Naive B cell (primary cell): Measurements from ENCODE around the gene TASL. TPM values are rescaled to one million over a fixed set of nuclear protein-coding genes. Genes with fewer than 3 reads are reported as not detected.
"Not testable (repeated sequence)": the region's sequence is repeated elsewhere in the genome, so short reads cannot be mapped to it uniquely, and the experiment has no call there.

Source experiments
- ATAC-seq, 2 donors: fragments of 150-1000 bp; cut with Tn5 transposase; 2 replicates each; pipeline ENCODE4 v1.10.0; 2021; ENCODE audit warnings: low read depth in 2 of 2, mild to moderate bottlenecking in 2 of 2, moderate library complexity in 2 of 2
- DNase-seq: peaks from one replicate; pipeline ENCODE4 v3.0.0; 2022
- H3K27ac Mint-ChIP-seq, 6 donors: one replicate each; pipeline ENCODE4 v1.8.0; 2020 to 2022; ENCODE audit warnings: mild to moderate bottlenecking in 6 of 6, mixed read lengths in 6 of 6, moderate library complexity in 5 of 6, inconsistent platforms in 2 of 6
- H3K27me3 Mint-ChIP-seq, 3 donors: one replicate each; pipeline ENCODE4 v1.8.0; 2021 to 2022; ENCODE audit warnings: mixed read lengths in 3 of 3, mild to moderate bottlenecking in 1 of 3
- H3K36me3 Mint-ChIP-seq, 2 donors: one replicate each; pipeline ENCODE4 v1.8.0; 2020 to 2022; ENCODE audit warnings: mixed read lengths in 2 of 2, inconsistent platforms in 1 of 2, mild to moderate bottlenecking in 1 of 2
- H3K4me1 Mint-ChIP-seq, 3 donors: one replicate each; pipeline ENCODE4 v1.8.0; 2020 to 2022; ENCODE audit warnings: mixed read lengths in 3 of 3, inconsistent platforms in 1 of 3, mild to moderate bottlenecking in 1 of 3, moderate library complexity in 1 of 3
- H3K4me3 Mint-ChIP-seq, 8 donors: one replicate each; pipeline ENCODE4 v1.8.0; 2020 to 2022; ENCODE audit warnings: mild to moderate bottlenecking in 8 of 8, mixed read lengths in 8 of 8, moderate library complexity in 8 of 8, inconsistent platforms in 2 of 8
- H3K9me3 Mint-ChIP-seq, 7 donors: one replicate each; pipeline ENCODE4 v1.8.0; 2020 to 2022; ENCODE audit warnings: mixed read lengths in 7 of 7, mild to moderate bottlenecking in 5 of 7, inconsistent platforms in 2 of 7, moderate library complexity in 1 of 7
- polyA plus RNA-seq, 6 donors: library from polyadenylated mRNA; unstranded; fragments of 300-500 nt; fragmentation: Illumina TruSeq; gene quantifications; one replicate each; pipeline ENCODE4 v1.2.3, GENCODE V29; 2021; ENCODE audit warnings: low read depth in 6 of 6

Gene TASL
- polyA plus RNA-seq = 10 to 100 TPM; 15.2 to 39.8 (median 32.9) TPM

- Mint-ChIP-seq H3K4me1 (peaks cover 17 to 36% (median 23%) of the 10 kb centered on the region in 3 donors), H3K36me3 (peaks cover 7 to 11% of the 10 kb centered on the region in 2 donors), H3K27me3 (no peaks in the 10 kb centered on the region), H3K9me3 (peaks cover 0 to 2% (median 0%) of the 10 kb centered on the region in 7 donors), H3K4me3 (peak within 1 kb of the TSS; percentile 87 to 97 (median 92)), H3K27ac (peak within 1 kb of the TSS; percentile 95 to 99 (median 96))
- ATAC-seq (peak; percentile 87 to 91), DNase-seq (peak; percentile 77)
Measured at GRCh38 chrX:30577362-30577991, at the start of gene TASL. TASL (minus strand) TSS chrX:30577766; CDS start chrX:30560355, 17,411 bp downstream.

- no peak overlapping the region for H3K4me3 Mint-ChIP-seq
- no peak for ATAC-seq
Measured at GRCh38 chrX:30626402-30626801, 48.8 kb upstream of the TASL start.

GRCh38 chrX:30622361-30622760 is 44.8 kb upstream of the TASL start:
- H3K4me3 Mint-ChIP-seq = no peak overlapping the region
- H3K27ac Mint-ChIP-seq = no peak overlapping the region
- H3K27me3 Mint-ChIP-seq = no peaks in the 10 kb centered on the region
- peaks cover 0 to 3% (median 0%) of the 10 kb centered on the region in 3 donors for H3K4me1 Mint-ChIP-seq
- DNase-seq (no peak), ATAC-seq (no peak)
- peaks cover 0 to 28% (median 14%) of the 10 kb centered on the region in 7 donors for H3K9me3 Mint-ChIP-seq
- H3K36me3 Mint-ChIP-seq = peaks cover 7 to 12% of the 10 kb centered on the region in 2 donors

More at GRCh38 chrX:30626402-30626801, 48.8 kb upstream of the TASL start:
- Mint-ChIP-seq H3K9me3 (peaks cover 0 to 22% (median 9%) of the 10 kb centered on the region in 7 donors), H3K27ac (no peak overlapping the region), H3K27me3 (no peaks in the 10 kb centered on the region), H3K36me3 (peaks cover 4 to 7% of the 10 kb centered on the region in 2 donors), H3K4me1 (no peaks in the 10 kb centered on the region)
- no peak for DNase-seq

GRCh38 chrX:30620980-30621618 is 43.5 kb upstream of the TASL start:
- H3K27me3 Mint-ChIP-seq = no peaks in the 10 kb centered on the region
- no peak overlapping the region for H3K27ac Mint-ChIP-seq
- DNase-seq = no peak
- H3K4me1 Mint-ChIP-seq = peaks cover 0 to 3% (median 0%) of the 10 kb centered on the region in 3 donors
- peaks cover 7 to 12% of the 10 kb centered on the region in 2 donors for H3K36me3 Mint-ChIP-seq
- H3K9me3 Mint-ChIP-seq = peaks cover 0 to 36% (median 18%) of the 10 kb centered on the region in 7 donors
- H3K4me3 Mint-ChIP-seq = no peak overlapping the region
- no peak for ATAC-seq

- no peaks in the 10 kb centered on the region for H3K27me3 Mint-ChIP-seq
- peaks cover 7 to 12% of the 10 kb centered on the region in 2 donors for H3K36me3 Mint-ChIP-seq
- DNase-seq = no peak
- H3K4me3 Mint-ChIP-seq = no peak overlapping the region
- peaks cover 0 to 39% (median 18%) of the 10 kb centered on the region in 7 donors for H3K9me3 Mint-ChIP-seq
- ATAC-seq = no peak
- H3K27ac Mint-ChIP-seq = peak overlapping the region in 1 of 6 donors; percentile 18
- peaks cover 0 to 3% (median 0%) of the 10 kb centered on the region in 3 donors for H3K4me1 Mint-ChIP-seq
Measured at GRCh38 chrX:30620125-30620524, 42.6 kb upstream of the TASL start.

GRCh38 chrX:30618160-30618765 is 40.7 kb upstream of the TASL start:
- Mint-ChIP-seq H3K4me1 (peaks cover 0 to 3% (median 0%) of the 10 kb centered on the region in 3 donors), H3K27ac (no peak overlapping the region), H3K4me3 (peak overlapping the region in 1 of 8 donors; percentile 7), H3K36me3 (peaks cover 7 to 12% of the 10 kb centered on the region in 2 donors), H3K9me3 (peaks cover 0 to 35% (median 18%) of the 10 kb centered on the region in 7 donors), H3K27me3 (no peaks in the 10 kb centered on the region)
- DNase-seq (no peak), ATAC-seq (no peak)

- peaks cover 0 to 3% (median 0%) of the 10 kb centered on the region in 3 donors for H3K4me1 Mint-ChIP-seq
- peaks cover 0 to 11% (median 3%) of the 10 kb centered on the region in 7 donors for H3K9me3 Mint-ChIP-seq
- H3K27ac Mint-ChIP-seq = no peak overlapping the region
- H3K27me3 Mint-ChIP-seq = no peaks in the 10 kb centered on the region
- no peaks in the 10 kb centered on the region for H3K36me3 Mint-ChIP-seq
- DNase-seq (no peak), ATAC-seq (no peak)
- no peak overlapping the region for H3K4me3 Mint-ChIP-seq
Measured at GRCh38 chrX:30615229-30615628, 37.7 kb upstream of the TASL start.

- no peak for ATAC-seq
- Mint-ChIP-seq H3K27me3 (no peaks in the 10 kb centered on the region), H3K4me3 (no peak overlapping the region), H3K9me3 (peaks cover 0 to 11% (median 3%) of the 10 kb centered on the region in 7 donors), H3K4me1 (peaks cover 0 to 3% (median 0%) of the 10 kb centered on the region in 3 donors), H3K36me3 (no peaks in the 10 kb centered on the region), H3K27ac (no peak overlapping the region)
- no peak for DNase-seq
Measured at GRCh38 chrX:30613721-30614120, 36.2 kb upstream of the TASL start.

- Mint-ChIP-seq H3K27ac (no peak overlapping the region), H3K36me3 (no peaks in the 10 kb centered on the region), H3K4me3 (no peak overlapping the region), H3K4me1 (no peaks in the 10 kb centered on the region), H3K27me3 (no peaks in the 10 kb centered on the region), H3K9me3 (peaks cover 0 to 11% (median 3%) of the 10 kb centered on the region in 7 donors)
- DNase-seq (no peak), ATAC-seq (no peak)
Measured at GRCh38 chrX:30612250-30612655, 34.7 kb upstream of the TASL start.

GRCh38 chrX:30610026-30610425 is 32.5 kb upstream of the TASL start:
- DNase-seq (no peak), ATAC-seq (no peak)
- H3K36me3 Mint-ChIP-seq = no peaks in the 10 kb centered on the region
- no peaks in the 10 kb centered on the region for H3K4me1 Mint-ChIP-seq
- H3K9me3 Mint-ChIP-seq = peaks cover 0 to 2% (median 0%) of the 10 kb centered on the region in 7 donors
- H3K27ac Mint-ChIP-seq = no peak overlapping the region
- H3K27me3 Mint-ChIP-seq = no peaks in the 10 kb centered on the region
- no peak overlapping the region for H3K4me3 Mint-ChIP-seq

GRCh38 chrX:30607155-30607554 is 29.6 kb upstream of the TASL start:
- ATAC-seq (no peak), DNase-seq (no peak)
- no peak overlapping the region for H3K4me3 Mint-ChIP-seq
- no peaks in the 10 kb centered on the region for H3K36me3 Mint-ChIP-seq
- H3K9me3 Mint-ChIP-seq = peaks cover 0 to 2% (median 0%) of the 10 kb centered on the region in 7 donors
- H3K4me1 Mint-ChIP-seq = no peaks in the 10 kb centered on the region
- no peaks in the 10 kb centered on the region for H3K27me3 Mint-ChIP-seq
- peak overlapping the region in 1 of 6 donors; percentile 54 for H3K27ac Mint-ChIP-seq

GRCh38 chrX:30600269-30601176 is 23.0 kb upstream of the TASL start:
- not testable (repeated sequence) for H3K36me3 Mint-ChIP-seq, H3K4me3 Mint-ChIP-seq
- ATAC-seq = peak; percentile 37 to 39

More at GRCh38 chrX:30600269-30601176, 23.0 kb upstream of the TASL start:
- Mint-ChIP-seq H3K27ac (peak overlapping the region in 2 of 6 donors; percentile 30 to 67), H3K4me1 (peaks cover 20 to 27% (median 25%) of the 10 kb centered on the region in 3 donors)
- not testable (repeated sequence) for H3K27me3 Mint-ChIP-seq, DNase-seq, H3K9me3 Mint-ChIP-seq
